ENCODE measurements around the gene AK4.

- no peak for TF ChIP-seq SIN3A (IDR thresholded peaks at IDR 0.05; ENCODE audit: borderline replicate concordance, insufficient read depth, low read length)
- TF ChIP-seq REST (IDR thresholded peaks at IDR 0.05; ENCODE audit: insufficient read depth in 1 of 2, low read depth in 2 of 2, low read length in 2 of 2) = no peak
- TF ChIP-seq POLR2AphosphoS5 (IDR thresholded peaks at IDR 0.05; ENCODE audit: low read depth, low read length) = no peak
- no peak for TF ChIP-seq FOXP2 (optimal IDR thresholded peaks at IDR 0.05; ENCODE audit: borderline replicate concordance, extremely low read depth, extremely low read length, insufficient read depth)
- TF ChIP-seq TAF1 (IDR thresholded peaks at IDR 0.05; ENCODE audit: borderline replicate concordance, insufficient read depth, low read length) = no peak
Observed at GRCh38 chr1:65276197-65276939, 128.4 kb downstream of the AK4 start.

Data from PFSK-1 (cell line).